NCI-H1436 treated with DMSO at 0.1 percent for 48 hours (cell line): ENCODE results near the gene GFI1B.
"Not testable (repeated sequence)": the region's sequence is repeated elsewhere in the genome, so short reads cannot be mapped to it uniquely, and the experiment has no call there.

ENCODE experiments used
- DNase-seq: peaks from one replicate; lab custom pipeline; 2025; lab: John Stamatoyannopoulos, UW

Gene GFI1B

DNA sequence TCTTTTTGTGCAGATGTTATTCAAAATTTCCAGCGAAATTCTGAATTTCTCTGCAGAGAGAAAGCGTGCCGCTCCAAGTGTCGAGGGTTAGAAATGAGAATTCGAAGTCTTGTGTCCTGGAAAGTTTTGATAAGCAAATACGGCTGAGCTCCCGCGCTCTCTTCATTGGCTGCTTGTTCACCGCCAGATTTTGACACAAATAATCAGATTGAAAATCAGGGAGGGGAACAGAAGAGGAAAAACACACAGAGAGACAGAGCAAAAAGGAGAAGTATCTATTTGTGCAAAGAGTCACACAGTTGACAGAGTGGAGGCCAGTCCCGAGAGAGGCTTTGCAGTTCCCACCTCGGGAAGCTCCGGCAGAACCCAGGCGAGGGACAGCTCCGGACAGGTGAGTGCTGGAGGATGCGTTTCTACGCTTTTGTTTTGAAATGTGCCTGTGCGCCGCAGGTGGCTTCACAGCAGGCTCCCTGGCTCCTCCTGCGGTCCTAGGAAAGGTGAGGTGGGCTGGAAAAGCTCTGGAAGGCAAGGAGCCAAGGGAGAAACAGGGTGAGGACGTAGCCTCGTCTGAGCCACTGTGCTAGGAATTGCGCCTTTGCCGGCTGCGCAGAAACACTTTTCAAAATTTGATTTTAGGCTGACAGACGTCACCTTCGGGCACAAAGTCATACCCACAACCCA lies at the start of gene GFI1B:
Gene GFI1B, plus strand, starts transcription at position 244 of the 681 bp plus-strand sequence. CDS start 7,985 bp downstream, outside the sequence.
- no peak for DNase-seq

- no peak for DNase-seq
These were observed 47.2 kb upstream of the GFI1B start for GRCh38 chr9:132931178-132931735.

DNA sequence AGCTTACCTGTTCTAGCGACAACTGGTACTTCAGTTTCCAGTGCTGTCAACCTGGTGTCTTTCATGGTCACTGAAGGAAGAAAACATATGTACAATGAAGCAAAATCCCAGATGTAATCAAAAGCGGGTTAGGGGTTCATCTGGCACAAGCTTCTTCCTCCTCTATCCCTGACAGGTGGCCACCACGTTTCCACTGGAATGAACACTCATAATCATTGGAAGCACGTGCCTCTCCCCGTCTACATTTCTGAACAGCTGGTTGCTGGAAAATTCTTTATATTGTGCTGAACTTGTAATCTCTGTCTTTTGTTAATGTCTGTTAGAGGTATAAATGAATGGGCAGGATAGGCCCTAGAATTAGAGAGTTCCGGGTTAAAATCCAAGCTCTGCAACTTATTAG lies 43.5 kb upstream of the GFI1B start:
- DNase-seq, result no peak

- no peak for DNase-seq
These were observed 41.0 kb upstream of the GFI1B start for GRCh38 chr9:132937463-132937901.

GRCh38 chr9:132939169-132939568 lies 39.3 kb upstream of the GFI1B start:
- DNase-seq, result no peak

DNA sequence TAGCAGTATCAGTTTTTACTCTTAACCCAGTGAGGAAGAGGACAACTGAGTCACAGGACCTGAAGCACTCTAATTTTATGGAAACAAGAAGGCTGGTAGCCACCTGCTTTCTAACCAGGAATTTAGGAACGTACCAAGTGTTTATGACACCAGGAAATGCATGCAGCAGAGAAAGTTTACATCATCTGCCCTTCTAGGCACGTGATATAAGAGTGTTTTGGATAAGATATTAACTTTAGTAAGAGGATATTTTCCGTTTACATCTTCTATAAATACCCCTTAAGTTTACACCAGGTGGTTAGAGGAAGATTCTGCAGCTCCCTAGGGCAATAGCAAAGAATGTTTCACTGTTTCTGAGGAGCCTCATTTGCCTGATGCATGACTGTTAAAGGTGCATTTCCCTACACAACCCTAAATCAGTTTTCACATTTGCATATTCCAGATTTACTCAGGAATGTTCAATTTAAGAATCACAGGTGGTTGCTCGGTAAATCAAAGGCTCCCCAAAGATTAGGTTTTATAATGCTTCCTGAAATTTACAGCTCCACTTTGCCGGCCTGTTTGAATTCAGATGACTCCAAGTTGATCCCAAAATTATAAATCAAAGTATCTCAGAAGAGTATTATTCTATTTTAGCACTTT lies 35.8 kb upstream of the GFI1B start:
- DNase-seq, result no peak

DNA sequence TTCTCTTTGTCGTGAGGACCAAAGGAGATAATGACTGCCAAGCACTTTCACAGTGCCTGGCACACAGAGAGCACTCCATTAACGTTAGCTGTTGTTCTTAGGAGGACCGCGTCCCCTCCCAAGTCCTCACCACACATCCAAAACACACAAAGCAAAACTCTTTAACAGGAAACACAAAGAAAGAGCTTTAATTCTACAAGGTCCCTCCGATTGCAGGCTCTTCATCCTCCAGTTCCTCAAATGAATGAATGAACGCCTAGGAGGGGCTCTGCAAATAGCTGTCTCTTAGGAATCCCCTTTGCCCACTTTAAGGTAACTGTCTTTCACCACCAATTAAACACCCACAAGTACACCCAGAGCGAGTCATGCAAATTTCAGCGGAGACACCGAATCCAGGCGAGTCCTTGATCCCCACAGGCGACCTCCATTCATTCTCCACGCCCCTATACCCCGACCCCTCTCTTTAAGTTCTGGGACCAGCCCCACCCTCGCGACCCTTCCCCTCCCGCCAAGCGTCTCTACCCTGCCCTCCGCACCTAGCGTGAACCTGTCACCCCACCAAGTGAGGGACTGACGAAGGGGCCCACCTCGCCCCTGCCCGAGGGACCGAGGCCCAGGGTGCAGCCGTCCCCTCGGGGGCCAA lies 34.7 kb upstream of the GFI1B start:
- no peak for DNase-seq

DNA sequence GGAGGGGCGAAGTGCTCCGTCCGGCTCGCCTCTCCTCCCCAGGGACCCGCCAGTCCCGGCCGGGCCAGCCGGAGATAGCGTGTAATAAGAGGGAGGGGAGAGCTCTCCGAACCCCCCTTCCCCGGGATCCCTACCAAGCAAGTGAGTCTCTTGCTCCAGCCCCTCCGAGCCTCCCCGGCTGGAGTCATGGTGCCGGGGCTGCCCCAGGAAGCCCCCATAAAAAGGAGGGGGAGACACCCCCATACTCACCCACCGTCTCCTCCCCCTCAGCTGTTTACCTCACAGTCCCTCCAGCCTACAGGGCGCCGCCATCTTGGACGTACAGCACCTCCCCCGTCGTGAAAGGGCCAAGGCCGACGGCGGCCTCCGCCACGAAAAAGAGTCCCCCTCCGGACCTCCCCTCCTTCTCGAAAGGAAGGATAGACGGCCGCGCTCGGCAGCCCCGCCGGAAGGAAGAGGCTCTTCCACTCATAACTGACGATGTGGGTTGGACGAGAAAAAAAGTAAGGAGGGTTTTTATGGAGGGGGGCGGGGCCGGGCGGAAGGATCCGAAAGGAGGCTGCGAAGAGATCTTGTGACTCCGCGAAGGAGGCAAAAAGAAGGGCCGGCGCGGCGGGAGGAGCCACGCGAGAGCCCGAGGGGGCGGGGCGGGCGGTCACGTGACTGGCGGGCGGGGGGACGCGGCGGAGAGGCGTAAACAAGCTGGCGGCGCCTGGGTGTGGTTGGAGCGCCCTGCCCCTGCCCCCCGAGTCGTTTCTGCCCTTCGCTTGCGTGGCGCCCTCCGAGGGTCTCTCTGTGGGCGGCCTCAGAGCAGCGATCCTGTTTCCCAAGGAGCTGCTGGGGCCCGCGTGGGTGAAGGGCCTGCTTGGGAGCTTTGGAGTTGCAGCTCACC lies 34.0 kb upstream of the GFI1B start, which contains the start of gene TSC1:
Gene TSC1, minus strand, starts transcription at position 323 of the 892 bp plus-strand sequence. CDS start 15,744 bp downstream, outside the sequence.
- peak; percentile 80 for DNase-seq

GRCh38 chr9:132945186-132946130 lies 33.0 kb upstream of the GFI1B start:
- no peak for DNase-seq

- DNase-seq, result no peak
These were observed 32.3 kb upstream of the GFI1B start for GRCh38 chr9:132946211-132946610.

DNA sequence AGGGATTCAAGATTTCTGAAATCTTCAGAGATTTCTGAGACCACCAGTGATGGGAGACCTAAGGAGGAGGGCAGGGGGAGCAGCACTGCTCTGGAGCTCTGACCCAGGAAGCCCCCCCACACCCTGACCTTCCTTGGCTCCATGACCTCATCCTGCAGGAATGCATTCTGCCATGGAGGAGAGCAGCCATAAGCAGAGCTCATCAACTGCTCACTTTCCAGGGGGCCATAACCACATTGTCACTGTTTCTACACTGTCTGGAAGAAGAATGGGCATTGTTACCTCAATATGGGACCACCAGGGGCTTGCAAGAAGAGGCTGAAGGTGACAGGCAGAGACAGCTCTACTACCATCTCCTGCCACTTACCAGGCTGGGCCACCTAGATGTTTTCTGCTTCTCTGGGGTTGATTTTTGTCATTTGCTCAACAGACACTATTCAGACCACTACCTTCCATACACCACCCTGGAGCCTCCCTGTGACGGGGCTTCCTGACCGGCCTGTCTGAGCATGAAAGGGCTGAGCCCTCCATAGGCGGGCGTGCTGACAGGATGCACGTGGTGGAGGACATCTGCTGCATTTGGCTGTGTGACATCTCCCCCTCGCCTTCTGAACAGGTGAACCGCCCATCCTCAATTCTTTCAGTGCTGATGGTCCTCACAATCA lies 31.7 kb upstream of the GFI1B start:
- DNase-seq, result no peak

DNA sequence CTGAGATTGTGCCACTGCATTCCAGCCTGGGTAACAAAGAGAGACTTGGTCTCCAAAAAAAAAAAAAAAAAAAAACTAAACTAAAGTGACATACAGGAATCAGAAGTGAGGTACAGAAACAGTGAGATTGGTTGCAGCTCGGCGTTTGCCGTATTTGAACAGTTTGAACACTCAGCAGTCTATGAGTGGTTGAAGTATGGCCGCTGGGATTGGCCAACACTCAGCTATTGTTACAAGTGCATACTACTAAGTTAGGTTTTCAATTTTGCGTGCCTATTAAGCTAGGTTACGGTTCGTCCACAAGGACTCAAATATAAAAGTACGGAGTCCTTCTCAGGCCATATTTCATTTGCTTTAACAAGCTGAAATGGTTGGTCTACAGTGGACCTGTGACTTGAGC lies 30.7 kb upstream of the GFI1B start:
- DNase-seq, result no peak

DNA sequence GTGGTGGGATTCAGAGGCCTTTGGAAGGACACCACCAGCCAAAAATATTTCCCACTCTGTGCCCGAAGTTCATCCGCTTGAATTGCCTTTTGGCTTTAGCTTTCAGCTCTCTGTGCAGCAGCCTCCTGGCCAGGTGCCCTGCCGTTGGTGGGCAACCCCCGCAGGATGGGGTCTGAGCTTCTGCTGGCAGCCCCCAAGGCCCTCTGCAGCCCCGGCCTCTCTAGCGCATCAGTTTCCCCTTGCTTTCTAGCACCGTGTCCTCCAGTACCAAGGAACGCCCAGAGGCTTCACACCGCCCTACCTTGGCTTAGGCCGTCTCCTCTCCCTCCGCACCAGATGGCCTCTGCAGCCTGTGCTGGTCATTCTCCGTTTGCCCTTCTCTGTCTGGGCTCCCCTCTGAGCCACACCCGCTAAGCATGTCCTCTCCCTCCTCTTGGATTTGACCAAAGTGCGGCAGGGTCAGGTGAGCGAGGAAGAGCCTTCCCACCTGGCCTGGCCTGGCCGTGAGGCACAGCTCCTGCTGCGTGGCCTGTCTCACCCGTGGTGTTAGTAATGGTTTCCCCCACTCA lies 29.9 kb upstream of the GFI1B start:
- no peak for DNase-seq

DNA sequence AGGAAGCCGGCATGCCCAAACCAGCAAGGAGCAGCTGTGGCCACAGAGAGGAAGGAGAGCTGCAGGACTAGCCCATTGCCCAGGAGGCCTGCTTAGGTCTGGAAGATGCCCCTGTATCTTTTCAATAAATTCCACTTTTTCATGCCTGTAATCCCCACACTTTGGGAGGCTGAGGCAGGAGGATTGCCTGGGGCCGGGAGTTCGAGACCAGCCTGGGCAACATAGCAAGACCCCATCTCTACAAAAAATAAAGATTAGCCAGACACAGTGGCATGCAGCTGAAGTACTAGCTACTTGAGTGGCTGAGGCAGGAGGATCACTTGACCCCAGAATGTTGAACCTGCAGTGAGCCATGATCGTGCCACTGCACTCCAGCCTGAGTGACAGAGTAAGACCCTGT lies 28.8 kb upstream of the GFI1B start:
- no peak for DNase-seq

GRCh38 chr9:132955123-132955522 lies 23.4 kb upstream of the GFI1B start:
- no peak for DNase-seq

- no peak for DNase-seq
These were observed 22.7 kb upstream of the GFI1B start for GRCh38 chr9:132955768-132956167.

GRCh38 chr9:132957805-132958204 lies 20.7 kb upstream of the GFI1B start:
- no peak for DNase-seq

DNA sequence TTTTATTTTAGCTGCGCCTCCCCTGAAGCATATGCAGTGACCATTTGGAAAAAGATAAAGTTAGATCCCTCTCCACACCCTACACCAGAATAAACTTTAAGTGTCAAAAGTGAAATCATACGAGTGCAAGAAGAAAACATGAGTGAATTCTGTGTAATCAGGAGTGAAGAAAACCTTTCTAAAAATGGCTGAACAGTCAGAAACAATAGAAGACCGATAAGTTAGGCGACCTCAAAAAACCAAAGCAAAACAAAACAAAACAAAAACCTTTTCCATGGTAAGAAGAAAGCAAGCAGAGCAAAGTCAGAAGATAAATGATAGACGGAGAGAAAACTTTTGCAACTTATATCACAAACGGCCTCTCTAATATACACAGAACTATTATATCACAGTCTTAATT lies 17.5 kb upstream of the GFI1B start:
- DNase-seq, result no peak

DNA sequence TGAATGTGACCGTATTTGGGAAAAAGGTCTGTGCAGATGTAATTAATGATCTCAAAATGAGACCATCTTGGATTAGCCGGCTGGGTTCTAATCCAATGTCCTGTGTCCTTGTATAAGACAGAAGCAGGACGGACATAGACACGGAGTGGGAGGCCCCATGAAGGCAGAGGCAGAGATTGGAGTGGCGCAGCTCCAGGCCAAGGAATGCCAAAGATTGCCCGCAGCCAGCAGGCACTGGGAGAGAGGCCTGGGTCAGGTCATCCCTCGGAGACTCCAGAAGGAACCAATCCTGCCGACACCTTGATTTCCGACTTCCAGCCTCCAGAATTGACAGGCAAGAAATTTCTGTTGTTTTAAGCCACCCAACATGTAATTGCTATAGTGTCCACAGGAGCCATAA lies 13.0 kb upstream of the GFI1B start:
- DNase-seq, result no peak

DNA sequence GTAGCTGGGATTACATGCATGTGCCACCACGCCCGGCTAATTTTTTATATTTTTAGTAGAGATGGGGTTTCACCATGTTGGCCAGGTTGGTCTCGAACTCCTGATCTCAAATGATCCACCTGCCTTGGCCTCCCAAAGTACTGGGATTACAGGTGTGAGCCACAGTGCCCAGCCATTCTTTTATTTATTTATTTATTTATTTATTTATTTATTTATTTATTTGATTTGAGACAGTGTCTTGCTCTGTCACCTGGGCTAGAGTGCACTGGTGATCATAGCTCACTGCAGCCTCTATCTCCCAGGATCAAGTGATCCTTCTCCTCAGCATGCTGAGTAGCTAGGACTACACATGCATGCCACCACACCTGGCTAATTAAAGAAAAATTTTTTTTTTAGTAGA lies 10.6 kb upstream of the GFI1B start:
- not testable (repeated sequence) for DNase-seq
